Prostate gland (tissue), 2 donors: ENCODE measurements around the gene FAXC. TPM values are rescaled to one million over a fixed set of nuclear protein-coding genes. Genes with fewer than 3 reads are reported as not detected.

Source experiments
- DNase-seq: peaks from one replicate; pipeline ENCODE4 v3.0.0-alpha.2; 2019; ENCODE audit warnings: low spot score
- H3K27ac ChIP-seq, 2 donors: fragments of 200-600 bp; sonication (generic); 2 replicates each; pipeline ENCODE4 v1.5.1; 2017 to 2019
- H3K27me3 ChIP-seq: fragments of 200-600 bp; sonication (generic); replicated peaks from 2 replicates; pipeline ENCODE4 v1.5.1; 2019; ENCODE audit not compliant: insufficient read depth
- H3K36me3 ChIP-seq, 2 donors: fragments of 200-600 bp; sonication (generic); 1 replicate in 1 of 2; 2 replicates in 1 of 2; pipeline versions ENCODE4 v1.5.1 to v1.8.1; 2017 to 2019
- H3K4me1 ChIP-seq: fragments of 200-600 bp; sonication (generic); replicated peaks from 2 replicates; pipeline ENCODE4 v1.5.1; 2019
- H3K4me3 ChIP-seq, 2 donors: fragments of 200-600 bp; sonication (generic); 2 replicates each; pipeline ENCODE4 v1.5.1; 2017 to 2019
- H3K9me3 ChIP-seq: fragments of 200-600 bp; sonication (generic); 2 replicates; pipeline ENCODE4 v1.5.1; 2017
- CTCF ChIP-seq, 4 experiments: fragments of 200-600 bp in 2 of 4; fragments of 450-650 bp in 2 of 4; sonication (generic) in 2 of 4; IDR thresholded peaks; 1 replicate in 3 of 4; 2 replicates in 1 of 4; pipeline ENCODE4 v1.5.1; 2016 to 2019; ENCODE audit warnings: antibody characterized with exemption in 4 of 4, mild to moderate bottlenecking in 2 of 4, moderate library complexity in 2 of 4
- POLR2A ChIP-seq: fragments of 450-650 bp; IDR thresholded peaks from one replicate; pipeline ENCODE4 v1.6.1; 2016; ENCODE audit warnings: antibody characterized with exemption, mild to moderate bottlenecking
- POLR2AphosphoS5 ChIP-seq: sonication (generic); formaldehyde crosslinking; IDR thresholded peaks from one replicate; pipeline ENCODE4 v1.6.1; 2017; ENCODE audit warnings: antibody characterized with exemption
- WGBS: methylation state at CpG from one replicate; pipeline ENCODE4 v1.1.5; 2018; 5-methylcytosine and 5-hydroxymethylcytosine counted together
- intact Hi-C: fragments of 100-400 bp; cut with DNase I; formaldehyde crosslinking; loops from one replicate; pipeline ENCODE4 v1.14.2; 2022
- total RNA-seq, 2 donors: library from RNA; depleted of rRNA; stranded (reverse); fragments of >200 nt; gene quantifications; one replicate each; pipeline ENCODE4 v1.1.0, GENCODE V29; 2016

FAXC gene
- total RNA-seq, 2 donors from 2014 or later: 6.5 to 14.7 TPM

DNA sequence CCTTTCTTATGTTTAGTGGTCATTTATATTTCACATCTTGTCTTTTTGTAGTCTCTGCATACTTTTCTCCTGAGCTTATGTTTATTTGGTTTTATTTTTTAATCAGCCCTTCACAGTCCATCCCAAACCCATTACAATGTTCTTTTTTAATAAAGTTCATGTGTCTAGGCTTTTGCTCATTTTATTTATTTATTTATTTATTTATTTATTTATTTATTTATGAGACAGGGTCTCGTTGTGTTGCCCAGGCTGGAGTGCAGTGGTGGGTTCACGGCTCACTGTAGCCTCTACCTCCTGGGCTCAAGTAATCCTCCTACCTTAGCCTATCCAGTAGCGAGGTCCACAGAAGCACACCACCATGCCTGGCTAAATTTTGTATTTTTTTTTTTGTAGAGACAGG lies 41.4 kb upstream of the FAXC start:
- H3K27me3 ChIP-seq: no peaks in the 10 kb centered on the region
- DNase-seq: no peak
- no peak overlapping the region for H3K4me3 ChIP-seq
- H3K36me3 ChIP-seq: no peaks in the 10 kb centered on the region
- intact Hi-C loops: no loop called here
- TF ChIP-seq CTCF (IDR thresholded peaks at IDR 0.05) (no peak), POLR2AphosphoS5 (no peak), POLR2A (no peak)
- no peaks in the 10 kb centered on the region for H3K9me3 ChIP-seq
- H3K4me1 ChIP-seq: peaks cover 3% of the 10 kb centered on the region
- WGBS: 91% methylated on average over 3 of the region's 3 CpGs
- no peak overlapping the region for H3K27ac ChIP-seq

DNA sequence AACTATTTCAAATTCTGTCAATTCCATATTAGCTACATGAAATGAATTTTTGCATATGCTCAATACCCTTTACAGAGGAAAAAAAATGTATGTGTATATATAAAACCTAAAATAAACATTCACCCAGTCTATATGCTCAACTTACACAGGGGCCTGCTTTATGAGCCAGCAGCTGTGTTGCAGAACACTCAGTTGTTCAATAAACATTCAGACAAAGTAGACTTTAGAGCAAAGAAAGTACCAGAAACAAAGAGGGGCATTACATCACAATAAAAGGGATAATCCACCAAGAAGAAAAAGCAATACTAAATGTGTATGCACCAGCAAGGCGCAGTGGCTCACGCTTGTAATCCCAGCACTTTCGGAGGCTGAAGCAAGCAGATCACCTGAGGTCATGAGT lies 35.0 kb upstream of the FAXC start:
- Histone ChIP-seq H3K4me1 (peaks cover 2% of the 10 kb centered on the region), H3K27me3 (no peaks in the 10 kb centered on the region), H3K4me3 (no peak overlapping the region), H3K36me3 (no peaks in the 10 kb centered on the region), H3K9me3 (no peaks in the 10 kb centered on the region), H3K27ac (no peak overlapping the region)
- 90% methylated on average over 3 of the region's 3 CpGs for WGBS
- DNase-seq: no peak
- intact Hi-C loops: no loop called here
- TF ChIP-seq CTCF (IDR thresholded peaks at IDR 0.05): no peak
- TF ChIP-seq POLR2AphosphoS5: no peak
- TF ChIP-seq POLR2A: no peak

DNA sequence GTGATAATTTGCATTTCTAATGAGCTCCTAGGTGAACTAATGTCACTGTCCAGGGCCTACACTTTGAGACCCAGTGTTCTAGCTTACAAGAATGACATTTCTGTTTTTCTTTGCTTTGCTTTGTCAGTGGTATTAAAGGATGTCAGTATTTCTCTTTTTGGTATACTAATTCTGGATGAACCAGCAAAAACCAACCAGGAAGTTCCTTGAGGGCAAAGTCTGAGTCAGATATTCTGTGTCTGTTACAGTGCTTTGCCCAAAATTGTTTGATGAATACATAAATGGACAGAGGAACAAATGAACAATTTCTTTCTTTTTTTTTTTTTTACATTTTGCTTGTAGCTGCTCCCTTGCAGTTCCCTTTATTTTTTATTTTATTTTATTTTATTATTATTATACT lies 29.2 kb upstream of the FAXC start:
- no peak overlapping the region for H3K27ac ChIP-seq
- H3K36me3 ChIP-seq: no peaks in the 10 kb centered on the region
- no peak for TF ChIP-seq POLR2AphosphoS5
- no peak for TF ChIP-seq POLR2A
- TF ChIP-seq CTCF (IDR thresholded peaks at IDR 0.05): no peak
- H3K4me1 ChIP-seq: no peaks in the 10 kb centered on the region
- no peak for DNase-seq
- H3K27me3 ChIP-seq: no peaks in the 10 kb centered on the region
- H3K9me3 ChIP-seq: no peaks in the 10 kb centered on the region
- no peak overlapping the region for H3K4me3 ChIP-seq
- intact Hi-C loops: no loop called here

GRCh38 chr6:99369533-99369932 lies 20.1 kb upstream of the FAXC start:
- no peaks in the 10 kb centered on the region for H3K27me3 ChIP-seq
- no peak overlapping the region for H3K4me3 ChIP-seq
- intact Hi-C loops: no loop called here
- no peaks in the 10 kb centered on the region for H3K36me3 ChIP-seq
- no peaks in the 10 kb centered on the region for H3K4me1 ChIP-seq
- no peak overlapping the region for H3K27ac ChIP-seq
- TF ChIP-seq POLR2A (no peak), POLR2AphosphoS5 (no peak), CTCF (IDR thresholded peaks at IDR 0.05) (no peak)
- no peak for DNase-seq
- no peaks in the 10 kb centered on the region for H3K9me3 ChIP-seq

DNA sequence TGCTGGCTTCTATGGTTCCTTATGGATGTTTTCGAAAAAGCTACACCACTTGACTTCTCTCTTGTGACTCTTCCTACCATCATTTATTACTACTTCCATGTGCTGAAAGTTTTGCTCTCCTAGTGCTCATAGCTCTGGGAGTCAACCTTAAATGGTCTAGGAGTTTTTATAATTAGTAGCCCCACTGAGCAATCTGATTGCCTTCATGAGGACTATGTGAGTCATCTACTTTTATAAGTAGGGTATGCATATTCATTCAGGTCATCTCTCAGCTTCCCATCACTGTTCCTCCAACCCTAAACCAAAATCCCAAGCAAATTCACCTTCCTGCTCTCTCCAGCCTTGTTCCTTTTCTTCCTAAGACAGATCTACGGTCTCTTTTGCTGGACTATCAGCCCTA lies 17.4 kb upstream of the FAXC start:
- H3K4me1 ChIP-seq: no peaks in the 10 kb centered on the region
- H3K4me3 ChIP-seq: no peak overlapping the region
- no peaks in the 10 kb centered on the region for H3K27me3 ChIP-seq
- H3K36me3 ChIP-seq: no peaks in the 10 kb centered on the region
- TF ChIP-seq POLR2AphosphoS5 (no peak), POLR2A (no peak), CTCF (IDR thresholded peaks at IDR 0.05) (no peak)
- intact Hi-C loops: no loop called here
- no peak overlapping the region for H3K27ac ChIP-seq
- no peaks in the 10 kb centered on the region for H3K9me3 ChIP-seq
- no peak for DNase-seq
- 90% methylated on average over 2 of the region's 2 CpGs for WGBS
